CD4-positive, alpha-beta memory T cell (primary cell): ENCODE data around the gene MAFG. TPM values are rescaled to one million over a fixed set of nuclear protein-coding genes. Genes with fewer than 3 reads are reported as not detected.

Experiments
- CTCF ChIA-PET: fragments of 350-600 bp; sonication (Branson Sonifier 250); formaldehyde crosslinking; loops from one replicate; lab custom pipeline; 2021; ENCODE audit warnings: inconsistent platforms; ENCODE audit not compliant: partially characterized antibody; lab: Charles Lee
- POLR2A ChIA-PET: fragments of 350-600 bp; sonication (Branson Sonifier 250); formaldehyde crosslinking; loops from one replicate; lab custom pipeline; 2021; ENCODE audit not compliant: partially characterized antibody; lab: Charles Lee
- DNase-seq, 5 donors: peaks; one replicate each; pipeline versions ENCODE4 v3.0.0 to v3.0.0-alpha.2; 2020 to 2022; ENCODE audit warnings: mixed read lengths in 1 of 5
- H3K27ac ChIP-seq: one replicate; pipeline ENCODE4 v1.7.0; 2013; ENCODE audit warnings: low read depth, low read length
- H3K27me3 ChIP-seq: 2 replicates; pipeline ENCODE4 v1.7.0; 2013; ENCODE audit warnings: mild to moderate bottlenecking, low read length, moderate library complexity; ENCODE audit not compliant: insufficient read depth
- H3K36me3 ChIP-seq: 2 replicates; pipeline ENCODE4 v1.7.0; 2013; ENCODE audit warnings: mild to moderate bottlenecking, low read length, moderate library complexity; ENCODE audit not compliant: insufficient read depth
- H3K4me1 ChIP-seq: 2 replicates; pipeline ENCODE4 v1.7.0; 2013; ENCODE audit warnings: mild to moderate bottlenecking, low read length, moderate library complexity; ENCODE audit not compliant: insufficient read depth
- H3K4me3 ChIP-seq, 2 donors: one replicate each; pipeline ENCODE4 v1.7.0; 2013; ENCODE audit warnings: low read length in 2 of 2, mild to moderate bottlenecking in 1 of 2
- H3K9me3 ChIP-seq, 2 donors: one replicate each; pipeline ENCODE4 v1.7.0; 2013; ENCODE audit warnings: low read length in 2 of 2, control low read depth in 1 of 2; ENCODE audit not compliant: control insufficient read depth in 1 of 2
- H3K27ac Mint-ChIP-seq, 7 donors: one replicate each; pipeline ENCODE4 v1.8.0; 2020 to 2021; ENCODE audit warnings: mixed read lengths in 7 of 7, mild to moderate bottlenecking in 6 of 7, inconsistent platforms in 3 of 7, moderate library complexity in 3 of 7
- H3K27me3 Mint-ChIP-seq, 2 donors: one replicate each; pipeline ENCODE4 v1.8.0; 2020 to 2021; ENCODE audit warnings: mixed read lengths in 2 of 2
- H3K36me3 Mint-ChIP-seq, 2 donors: one replicate each; pipeline ENCODE4 v1.8.0; 2020 to 2021; ENCODE audit warnings: mixed read lengths in 2 of 2, inconsistent platforms in 1 of 2, mild to moderate bottlenecking in 1 of 2
- H3K4me1 Mint-ChIP-seq, 4 donors: one replicate each; pipeline ENCODE4 v1.8.0; 2020 to 2021; ENCODE audit warnings: mixed read lengths in 4 of 4, mild to moderate bottlenecking in 1 of 4
- H3K4me3 Mint-ChIP-seq, 8 donors: one replicate each; pipeline ENCODE4 v1.8.0; 2020 to 2021; ENCODE audit warnings: mixed read lengths in 8 of 8, mild to moderate bottlenecking in 7 of 8, moderate library complexity in 6 of 8, inconsistent platforms in 3 of 8
- H3K9me3 Mint-ChIP-seq, 8 donors: one replicate each; pipeline ENCODE4 v1.8.0; 2020 to 2021; ENCODE audit warnings: mixed read lengths in 8 of 8, mild to moderate bottlenecking in 5 of 8, inconsistent platforms in 3 of 8, moderate library complexity in 1 of 8
- intact Hi-C: fragments of 100-400 bp; cut with micrococcal nuclease; formaldehyde crosslinking; loops from one replicate; pipeline ENCODE4 v1.15.1; 2023
- polyA plus RNA-seq, 2 donors: library from polyadenylated mRNA; unstranded; fragments of 300-500 nt; fragmentation: Illumina TruSeq; gene quantifications; one replicate each; pipeline ENCODE4 v1.2.3, GENCODE V29; 2021
- total RNA-seq, 2 experiments: library from RNA; stranded (reverse); gene quantifications; one replicate each; pipeline ENCODE4 v1.2.3, GENCODE V29; 2021

MAFG gene
- total and polyA plus RNA-seq, 4 experiments from 2014 or later: 2.1 to 16.3 (median 9.8) TPM

GRCh38 chr17:81902023-81902652 lies 25.4 kb downstream of the MAFG start, which contains the start of gene NPB:
Gene NPB, plus strand, starts transcription at chr17:81902238. Its CDS starts 40 bp downstream, at chr17:81902278.
- peaks cover 2 to 10% (median 7%) of the 10 kb centered on the region in 4 donors for H3K4me1 Mint-ChIP-seq
- H3K36me3 Mint-ChIP-seq: peaks cover 18 to 21% of the 10 kb centered on the region in 2 donors
- no peaks in the 10 kb centered on the region for H3K9me3 ChIP-seq
- peak within 1 kb of the TSS in 3 of 8 donors; percentile 2 to 51 (median 10) for H3K4me3 Mint-ChIP-seq
- ChIA-PET CTCF (no interaction called here), POLR2A (interaction anchor here (0.7 to 1.5 kb wide), 4 partner anchors 8 to 35 kb away, joined by 3 to 5 read pairs (median 4); partner anchors contain the start of genes PCYT2 and SIRT7)
- peak within 1 kb of the TSS in 2 of 7 donors; percentile 22 to 42 for H3K27ac Mint-ChIP-seq
- intact Hi-C loops: no loop called here
- peak in 1 of 5 donors; percentile 27 for DNase-seq
- peaks cover 7% of the 10 kb centered on the region for H3K4me1 ChIP-seq
- peaks cover 6% of the 10 kb centered on the region in 2 donors for H3K27me3 Mint-ChIP-seq
- no peak within 1 kb of the TSS for H3K27ac ChIP-seq
- peaks cover 22% of the 10 kb centered on the region for H3K36me3 ChIP-seq
- H3K4me3 ChIP-seq: no peak within 1 kb of the TSS
- H3K9me3 Mint-ChIP-seq: no peaks in the 10 kb centered on the region
- peaks cover 4% of the 10 kb centered on the region for H3K27me3 ChIP-seq

- Mint-ChIP-seq H3K4me1 (peaks cover 2 to 10% (median 7%) of the 10 kb centered on the region in 4 donors), H3K9me3 (no peaks in the 10 kb centered on the region), H3K36me3 (peaks cover 20 to 21% of the 10 kb centered on the region in 2 donors), H3K4me3 (peak overlapping the region in 7 of 8 donors; percentile 10 to 78 (median 41)), H3K27ac (peak overlapping the region in 2 of 7 donors; percentile 22 to 42), H3K27me3 (peaks cover 6% of the 10 kb centered on the region in 2 donors)
- H3K36me3 ChIP-seq: peaks cover 17% of the 10 kb centered on the region
- no peak overlapping the region for H3K4me3 ChIP-seq
- DNase-seq: peak in 1 of 5 donors; percentile 14
- POLR2A ChIA-PET: interaction anchor here (0.6 to 1.5 kb wide), 5 partner anchors 9 to 47 kb away, joined by 3 to 5 read pairs (median 4); partner anchors contain the start of genes PCYT2 and SIRT7
- CTCF ChIA-PET: no interaction called here
- intact Hi-C loops: no loop called here
- H3K4me1 ChIP-seq: peaks cover 7% of the 10 kb centered on the region
- H3K27ac ChIP-seq: no peak overlapping the region
- no peaks in the 10 kb centered on the region for H3K9me3 ChIP-seq
- H3K27me3 ChIP-seq: peaks cover 4% of the 10 kb centered on the region
These were observed 26.1 kb downstream of the MAFG start for GRCh38 chr17:81901167-81902022.

GRCh38 chr17:81900181-81900820 lies 27.2 kb downstream of the MAFG start:
- no peak overlapping the region for H3K4me3 Mint-ChIP-seq
- CTCF ChIA-PET: no interaction called here
- peak in 1 of 5 donors; percentile 29 for DNase-seq
- H3K36me3 ChIP-seq: peaks cover 16% of the 10 kb centered on the region
- no peaks in the 10 kb centered on the region for H3K9me3 Mint-ChIP-seq
- intact Hi-C loops: no loop called here
- POLR2A ChIA-PET: interaction anchor here (0.6 to 1.4 kb wide), 2 partner anchors 10 to 45 kb away, joined by 3 to 5 read pairs; partner anchors contain the start of gene PCYT2
- peaks cover 22 to 26% of the 10 kb centered on the region in 2 donors for H3K36me3 Mint-ChIP-seq
- peaks cover 7% of the 10 kb centered on the region for H3K4me1 ChIP-seq
- peak overlapping the region in 1 of 7 donors; percentile 42 for H3K27ac Mint-ChIP-seq
- H3K27ac ChIP-seq: no peak overlapping the region
- no peak overlapping the region for H3K4me3 ChIP-seq
- no peaks in the 10 kb centered on the region for H3K9me3 ChIP-seq
- peaks cover 6% of the 10 kb centered on the region in 2 donors for H3K27me3 Mint-ChIP-seq
- peaks cover 2 to 10% (median 7%) of the 10 kb centered on the region in 4 donors for H3K4me1 Mint-ChIP-seq
- peaks cover 4% of the 10 kb centered on the region for H3K27me3 ChIP-seq

GRCh38 chr17:81899514-81900166 lies 27.9 kb downstream of the MAFG start:
- peaks cover 19% of the 10 kb centered on the region for H3K36me3 ChIP-seq
- H3K27me3 ChIP-seq: peaks cover 4% of the 10 kb centered on the region
- intact Hi-C loops: no loop called here
- no peaks in the 10 kb centered on the region for H3K9me3 ChIP-seq
- Mint-ChIP-seq H3K9me3 (no peaks in the 10 kb centered on the region), H3K4me1 (peaks cover 2 to 10% (median 7%) of the 10 kb centered on the region in 4 donors), H3K36me3 (peaks cover 24 to 29% of the 10 kb centered on the region in 2 donors), H3K27me3 (peaks cover 6% of the 10 kb centered on the region in 2 donors), H3K27ac (no peak overlapping the region), H3K4me3 (no peak overlapping the region)
- peaks cover 7% of the 10 kb centered on the region for H3K4me1 ChIP-seq
- ChIA-PET CTCF (no interaction called here), POLR2A (no interaction called here)
- no peak overlapping the region for H3K27ac ChIP-seq
- DNase-seq: peak in 1 of 5 donors; percentile 25
- no peak overlapping the region for H3K4me3 ChIP-seq

GRCh38 chr17:81898885-81899284 lies 28.6 kb downstream of the MAFG start:
- peaks cover 6% of the 10 kb centered on the region in 2 donors for H3K27me3 Mint-ChIP-seq
- ChIA-PET CTCF (no interaction called here), POLR2A (no interaction called here)
- no peak overlapping the region for H3K27ac Mint-ChIP-seq
- H3K27me3 ChIP-seq: peaks cover 4% of the 10 kb centered on the region
- no peak overlapping the region for H3K4me3 Mint-ChIP-seq
- intact Hi-C loops: no loop called here
- H3K4me1 ChIP-seq: peaks cover 7% of the 10 kb centered on the region
- H3K36me3 ChIP-seq: peaks cover 19% of the 10 kb centered on the region
- no peaks in the 10 kb centered on the region for H3K9me3 ChIP-seq
- no peaks in the 10 kb centered on the region for H3K9me3 Mint-ChIP-seq
- peaks cover 24 to 29% of the 10 kb centered on the region in 2 donors for H3K36me3 Mint-ChIP-seq
- H3K4me3 ChIP-seq: no peak overlapping the region
- peak in 1 of 5 donors; percentile 10 for DNase-seq
- H3K4me1 Mint-ChIP-seq: peaks cover 2 to 10% (median 7%) of the 10 kb centered on the region in 4 donors
- no peak overlapping the region for H3K27ac ChIP-seq

- no peak overlapping the region for H3K27ac ChIP-seq
- no peaks in the 10 kb centered on the region for H3K9me3 ChIP-seq
- intact Hi-C loops: no loop called here
- no peak overlapping the region for H3K4me3 Mint-ChIP-seq
- H3K36me3 ChIP-seq: peaks cover 19% of the 10 kb centered on the region
- DNase-seq: peak in 1 of 5 donors; percentile 9
- no peak overlapping the region for H3K27ac Mint-ChIP-seq
- H3K27me3 ChIP-seq: peaks cover 4% of the 10 kb centered on the region
- peaks cover 7% of the 10 kb centered on the region for H3K4me1 ChIP-seq
- no peak overlapping the region for H3K4me3 ChIP-seq
- peaks cover 6% of the 10 kb centered on the region in 2 donors for H3K27me3 Mint-ChIP-seq
- peaks cover 2 to 10% (median 7%) of the 10 kb centered on the region in 4 donors for H3K4me1 Mint-ChIP-seq
- ChIA-PET CTCF (no interaction called here), POLR2A (interaction anchor here (2.7 kb wide), 1 partner anchor 19 kb away, joined by 8 read pairs; the partner anchor contains the start of gene SIRT7)
- no peaks in the 10 kb centered on the region for H3K9me3 Mint-ChIP-seq
- peaks cover 26 to 29% of the 10 kb centered on the region in 2 donors for H3K36me3 Mint-ChIP-seq
These were observed 29.3 kb downstream of the MAFG start for GRCh38 chr17:81898029-81898866.
